ENCODE data around the gene FBXW11.

GRCh38 chr5:171908638-171909037 is 97.8 kb downstream of the FBXW11 start:
- no peak for TF ChIP-seq CTCF (IDR thresholded peaks at IDR 0.05)
- TF ChIP-seq POLR2A (IDR thresholded peaks at IDR 0.05) = no peak

Data from body of pancreas (tissue), 4 donors.